CD14-positive monocyte (primary cell): Measurements from ENCODE around the gene TNIK. TPM values are rescaled to one million over a fixed set of nuclear protein-coding genes. Genes with fewer than 3 reads are reported as not detected.

Source experiments
- DNase-seq, 3 donors: peaks; one replicate each; pipeline ENCODE4 v3.0.0-alpha.2; 2011 to 2022
- H2AFZ ChIP-seq: 2 replicates; pipeline ENCODE4 v1.6.0; 2012; ENCODE audit warnings: mild to moderate bottlenecking, low read depth, low read length, inconsistent platforms; ENCODE audit not compliant: insufficient read depth, poor library complexity, severe bottlenecking
- H3K27ac ChIP-seq, 2 donors: 1 replicate in 1 of 2; 2 replicates in 1 of 2; pipeline ENCODE4 v1.5.1; 2012 to 2013; ENCODE audit warnings: low read length in 2 of 2, control low read depth in 1 of 2, inconsistent platforms in 1 of 2, low read depth in 1 of 2, mild to moderate bottlenecking in 1 of 2
- H3K27me3 ChIP-seq, 2 donors: one replicate each; pipeline versions ENCODE4 v1.6.0 to v1.6.1; 2011 to 2013; ENCODE audit warnings: low read length in 2 of 2; ENCODE audit not compliant: control insufficient read depth in 2 of 2, insufficient read depth in 2 of 2
- H3K36me3 ChIP-seq, 2 donors: replicated peaks in 1 of 2; 1 replicate in 1 of 2; 2 replicates in 1 of 2; pipeline versions ENCODE4 v1.5.1 to v1.6.1; 2012 to 2013; ENCODE audit warnings: low read length in 2 of 2, control low read depth in 1 of 2, inconsistent platforms in 1 of 2, mild to moderate bottlenecking in 1 of 2; ENCODE audit not compliant: insufficient read depth in 2 of 2, control insufficient read depth in 1 of 2
- H3K4me1 ChIP-seq, 2 donors: 1 replicate in 1 of 2; 2 replicates in 1 of 2; pipeline versions ENCODE4 v1.5.1 to v1.6.1; 2012 to 2013; ENCODE audit warnings: low read length in 2 of 2, control low read depth in 1 of 2, inconsistent platforms in 1 of 2, mild to moderate bottlenecking in 1 of 2, moderate library complexity in 1 of 2; ENCODE audit not compliant: insufficient read depth in 2 of 2, control insufficient read depth in 1 of 2
- H3K4me2 ChIP-seq: replicated peaks from 2 replicates; pipeline ENCODE3; 2012; ENCODE audit warnings: low read length, moderate library complexity, mild to moderate bottlenecking; ENCODE audit not compliant: poor library complexity, severe bottlenecking; ENCODE audit errors: extremely low read depth
- H3K4me3 ChIP-seq, 3 experiments: fragments of 200-600 bp in 1 of 3; sonication (generic) in 1 of 3; replicated peaks in 1 of 3; 1 replicate in 2 of 3; 2 replicates in 1 of 3; pipeline ENCODE4 v1.5.1; 2011 to 2013; ENCODE audit warnings: low read length in 3 of 3, mild to moderate bottlenecking in 3 of 3, control low read depth in 2 of 3, low read depth in 2 of 3, inconsistent platforms in 1 of 3, moderate library complexity in 1 of 3
- H3K79me2 ChIP-seq: 2 replicates; pipeline ENCODE4 v1.6.0; 2012; ENCODE audit warnings: mild to moderate bottlenecking, control low read depth, inconsistent platforms, low read length, moderate library complexity; ENCODE audit not compliant: insufficient read depth
- H3K9ac ChIP-seq: 2 replicates; pipeline ENCODE4 v1.6.0; 2017; ENCODE audit warnings: low read length, mild to moderate bottlenecking; ENCODE audit not compliant: insufficient read depth, poor library complexity, severe bottlenecking
- H3K9me3 ChIP-seq, 2 donors: replicated peaks in 1 of 2; 1 replicate in 1 of 2; 2 replicates in 1 of 2; pipeline versions ENCODE4 v1.5.1 to v1.6.1; 2012 to 2013; ENCODE audit warnings: low read length in 2 of 2, control low read depth in 1 of 2; ENCODE audit not compliant: control insufficient read depth in 1 of 2, insufficient read depth in 1 of 2
- H4K20me1 ChIP-seq: 2 replicates; pipeline ENCODE4 v1.6.0; 2012; ENCODE audit warnings: mild to moderate bottlenecking, low read length, control low read depth, moderate library complexity; ENCODE audit not compliant: insufficient read depth
- H3K27ac Mint-ChIP-seq, 7 donors: one replicate each; pipeline ENCODE4 v1.8.0; 2020; ENCODE audit warnings: mild to moderate bottlenecking in 7 of 7, mixed read lengths in 7 of 7, moderate library complexity in 6 of 7, inconsistent platforms in 2 of 7
- H3K27me3 Mint-ChIP-seq, 3 donors: one replicate each; pipeline ENCODE4 v1.8.0; 2021 to 2022; ENCODE audit warnings: low read depth in 3 of 3, mild to moderate bottlenecking in 3 of 3, mixed read lengths in 3 of 3, moderate library complexity in 3 of 3, inconsistent platforms in 1 of 3
- H3K36me3 Mint-ChIP-seq, 2 donors: one replicate each; pipeline ENCODE4 v1.8.0; 2020; ENCODE audit warnings: mixed read lengths in 2 of 2, inconsistent platforms in 1 of 2, mild to moderate bottlenecking in 1 of 2
- H3K4me1 Mint-ChIP-seq: one replicate; pipeline ENCODE4 v1.8.0; 2020; ENCODE audit warnings: mild to moderate bottlenecking, mixed read lengths
- H3K4me3 Mint-ChIP-seq, 2 donors: one replicate each; pipeline ENCODE4 v1.8.0; 2020; ENCODE audit warnings: mild to moderate bottlenecking in 2 of 2, mixed read lengths in 2 of 2, moderate library complexity in 1 of 2
- H3K9me3 Mint-ChIP-seq, 7 donors: one replicate each; pipeline ENCODE4 v1.8.0; 2020 to 2022; ENCODE audit warnings: mixed read lengths in 7 of 7, mild to moderate bottlenecking in 6 of 7, moderate library complexity in 6 of 7, inconsistent platforms in 2 of 7
- CTCF ChIP-seq: fragments of 200-600 bp; IDR thresholded peaks from one replicate; pipeline ENCODE4 v1.8.0; 2022; ENCODE audit warnings: antibody characterized with exemption, mild to moderate bottlenecking
- WGBS: methylation state at CpG from one replicate; pipeline ENCODE4 v1.1.5; 2013; ENCODE audit warnings: missing lambda C conversion rate; ENCODE audit not compliant: insufficient coverage; 5-methylcytosine and 5-hydroxymethylcytosine counted together
- intact Hi-C, 2 donors: fragments of 100-400 bp; cut with micrococcal nuclease; formaldehyde crosslinking; loops; one replicate each; pipeline versions ENCODE4 v1.15.0 to v1.15.1; 2023
- polyA plus RNA-seq, 3 donors: library from polyadenylated mRNA; depleted of rRNA in 1 of 3; unstranded in 2 of 3; stranded (reverse) in 1 of 3; fragments of 300-500 nt in 2 of 3; fragments of >200 nt in 1 of 3; fragmentation: Illumina TruSeq in 2 of 3; gene quantifications; 1 replicate in 2 of 3; 2 replicates in 1 of 3; pipeline ENCODE4 v1.2.3, GENCODE V29; 2012 to 2021

Gene TNIK
- polyA plus RNA-seq, 3 donors, result 0.36 to 1.8 (median 0.75) TPM

- H3K27me3 Mint-ChIP-seq, result peaks cover 0 to 3% (median 2%) of the 10 kb centered on the region in 3 donors
- no peaks in the 10 kb centered on the region for H3K4me1 Mint-ChIP-seq
Observed at GRCh38 chr3:171407759-171408158, 52.4 kb downstream of the TNIK start.

GRCh38 chr3:171404376-171404967 lies 55.7 kb downstream of the TNIK start:
- H4K20me1 ChIP-seq, result no peaks in the 10 kb centered on the region
- H3K9ac ChIP-seq, result no peak overlapping the region
- Mint-ChIP-seq H3K36me3 (no peaks in the 10 kb centered on the region), H3K27me3 (peaks cover 0 to 4% (median 2%) of the 10 kb centered on the region in 3 donors), H3K4me3 (no peak overlapping the region), H3K27ac (no peak overlapping the region), H3K4me1 (no peaks in the 10 kb centered on the region), H3K9me3 (peaks cover 0 to 5% (median 2%) of the 10 kb centered on the region in 7 donors)
- no peaks in the 10 kb centered on the region for H3K27me3 ChIP-seq
- DNase-seq, result no peak
- no peaks in the 10 kb centered on the region for H3K9me3 ChIP-seq
- H3K79me2 ChIP-seq, result no peaks in the 10 kb centered on the region
- no peak overlapping the region for H2AFZ ChIP-seq
- no peak overlapping the region for H3K27ac ChIP-seq
- H3K4me2 ChIP-seq, result no peak overlapping the region
- 83% methylated on average over 1 of the region's 3 CpGs for WGBS
- no peaks in the 10 kb centered on the region for H3K4me1 ChIP-seq
- TF ChIP-seq CTCF, result no peak
- no peak overlapping the region for H3K4me3 ChIP-seq
- intact Hi-C loops, result no loop called here
- H3K36me3 ChIP-seq, result no peaks in the 10 kb centered on the region

More at GRCh38 chr3:171407759-171408158, 52.4 kb downstream of the TNIK start:
- Histone ChIP-seq H3K36me3 (no peaks in the 10 kb centered on the region), H3K9ac (no peak overlapping the region), H3K4me3 (no peak overlapping the region), H3K4me2 (no peak overlapping the region), H3K27me3 (no peaks in the 10 kb centered on the region), H3K27ac (no peak overlapping the region), H3K79me2 (no peaks in the 10 kb centered on the region), H2AFZ (no peak overlapping the region), H3K4me1 (no peaks in the 10 kb centered on the region), H3K9me3 (no peaks in the 10 kb centered on the region), H4K20me1 (no peaks in the 10 kb centered on the region)
- intact Hi-C loops, result no loop called here
- 44% methylated on average over 2 of the region's 3 CpGs for WGBS
- no peak for TF ChIP-seq CTCF
- no peak overlapping the region for H3K27ac Mint-ChIP-seq
- no peak overlapping the region for H3K4me3 Mint-ChIP-seq
- DNase-seq, result no peak
- H3K36me3 Mint-ChIP-seq, result no peaks in the 10 kb centered on the region
- peaks cover 0 to 3% (median 0%) of the 10 kb centered on the region in 7 donors for H3K9me3 Mint-ChIP-seq
